KMS-11 (cell line): ENCODE data around the gene ST6GALNAC4.

Source experiments
- H2AFZ ChIP-seq: fragments of 200-600 bp; sonication (generic); 2 replicates; pipeline ENCODE4 v1.6.1; 2016; ENCODE audit warnings: antibody characterized with exemption, mixed run types, low read depth
- H3K27ac ChIP-seq: fragments of 200-600 bp; sonication (generic); 2 replicates; pipeline ENCODE4 v1.6.1; 2016; ENCODE audit warnings: mild to moderate bottlenecking, mixed run types
- H3K27me3 ChIP-seq: fragments of 200-600 bp; sonication (generic); 2 replicates; pipeline ENCODE4 v1.6.1; 2017; ENCODE audit warnings: mild to moderate bottlenecking, low read depth, mixed run types, moderate library complexity; ENCODE audit not compliant: insufficient read depth
- H3K36me3 ChIP-seq: fragments of 200-600 bp; sonication (generic); 2 replicates; pipeline ENCODE4 v1.6.1; 2017; ENCODE audit warnings: mild to moderate bottlenecking, mixed run types; ENCODE audit not compliant: insufficient read depth
- H3K4me1 ChIP-seq: fragments of 200-600 bp; sonication (generic); 2 replicates; pipeline ENCODE4 v1.6.1; 2016; ENCODE audit warnings: mild to moderate bottlenecking, low read depth, mixed run types; ENCODE audit not compliant: poor library complexity, severe bottlenecking
- H3K4me2 ChIP-seq: fragments of 200-600 bp; sonication (generic); 2 replicates; pipeline ENCODE4 v1.7.0; 2016; ENCODE audit warnings: mild to moderate bottlenecking, mixed run types
- H3K4me3 ChIP-seq: fragments of 200-600 bp; sonication (generic); IDR thresholded peaks from 2 replicates; pipeline ENCODE4 v1.6.1; 2017; ENCODE audit warnings: low read depth, low read length, mixed read lengths; ENCODE audit not compliant: insufficient read depth
- H3K79me2 ChIP-seq: fragments of 200-600 bp; sonication (generic); 2 replicates; pipeline ENCODE4 v1.6.1; 2016; ENCODE audit warnings: low read depth, mixed run types; ENCODE audit not compliant: insufficient read depth
- H3K9ac ChIP-seq: fragments of 200-600 bp; sonication (generic); 2 replicates; pipeline ENCODE4 v1.6.1; 2016; ENCODE audit warnings: mild to moderate bottlenecking, mixed run types
- H4K20me1 ChIP-seq: fragments of 200-600 bp; sonication (generic); 2 replicates; pipeline ENCODE4 v1.6.1; 2016; ENCODE audit warnings: mild to moderate bottlenecking, mixed run types; ENCODE audit not compliant: insufficient read depth
- TF ChIP-seq, protein P1 (sequence below): fragments of 200-600 bp; sonication (generic); conservative IDR thresholded peaks from 2 replicates; pipeline ENCODE4 v1.6.1; 2017; ENCODE audit warnings: low read depth, mild to moderate bottlenecking, antibody characterized with exemption, low read length, moderate library complexity, mixed read lengths

The ST6GALNAC4 gene

DNA sequence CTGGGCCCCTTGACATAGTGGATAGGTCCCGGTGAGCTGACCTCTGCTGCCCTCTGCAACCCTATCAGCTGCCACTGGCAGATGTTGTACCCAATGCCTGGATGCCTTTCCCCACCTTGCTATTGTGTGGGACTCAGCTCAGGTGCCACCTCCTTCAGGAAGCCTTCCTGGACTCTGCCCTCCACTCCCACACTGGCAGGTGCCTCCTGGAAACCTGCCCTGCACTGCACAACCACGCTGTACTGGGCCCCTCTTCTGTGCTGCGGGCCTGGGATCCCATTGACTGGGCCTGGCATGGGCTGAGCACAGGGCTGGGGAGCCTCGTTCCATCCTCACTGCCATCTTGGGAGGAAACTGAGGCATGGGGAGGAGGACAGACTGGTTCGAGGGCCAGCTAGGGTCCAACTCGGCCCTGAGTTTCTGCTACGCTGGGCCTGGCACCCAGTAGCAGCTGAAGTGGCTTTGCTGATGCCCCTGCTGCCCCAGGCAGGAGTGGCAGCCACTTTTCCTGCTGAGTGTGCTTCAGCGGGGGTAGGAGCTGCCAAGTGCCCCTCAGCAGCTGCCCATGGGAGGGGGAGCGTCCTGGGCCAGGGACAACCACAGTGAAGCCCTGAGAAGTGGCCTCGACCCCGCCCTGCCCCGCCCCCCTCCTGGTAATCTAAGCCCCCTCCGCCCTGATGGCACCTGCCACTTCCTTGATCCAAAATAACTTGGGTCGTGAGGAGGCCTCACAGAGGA, 40.6 kb downstream of the ST6GALNAC4 start:
- no peak overlapping the region for H3K4me3 ChIP-seq
- H2AFZ ChIP-seq = no peak overlapping the region
- no peaks in the 10 kb centered on the region for H3K79me2 ChIP-seq
- H3K4me2 ChIP-seq = no peak overlapping the region
- H4K20me1 ChIP-seq = no peaks in the 10 kb centered on the region
- TF ChIP-seq, protein P1, sequence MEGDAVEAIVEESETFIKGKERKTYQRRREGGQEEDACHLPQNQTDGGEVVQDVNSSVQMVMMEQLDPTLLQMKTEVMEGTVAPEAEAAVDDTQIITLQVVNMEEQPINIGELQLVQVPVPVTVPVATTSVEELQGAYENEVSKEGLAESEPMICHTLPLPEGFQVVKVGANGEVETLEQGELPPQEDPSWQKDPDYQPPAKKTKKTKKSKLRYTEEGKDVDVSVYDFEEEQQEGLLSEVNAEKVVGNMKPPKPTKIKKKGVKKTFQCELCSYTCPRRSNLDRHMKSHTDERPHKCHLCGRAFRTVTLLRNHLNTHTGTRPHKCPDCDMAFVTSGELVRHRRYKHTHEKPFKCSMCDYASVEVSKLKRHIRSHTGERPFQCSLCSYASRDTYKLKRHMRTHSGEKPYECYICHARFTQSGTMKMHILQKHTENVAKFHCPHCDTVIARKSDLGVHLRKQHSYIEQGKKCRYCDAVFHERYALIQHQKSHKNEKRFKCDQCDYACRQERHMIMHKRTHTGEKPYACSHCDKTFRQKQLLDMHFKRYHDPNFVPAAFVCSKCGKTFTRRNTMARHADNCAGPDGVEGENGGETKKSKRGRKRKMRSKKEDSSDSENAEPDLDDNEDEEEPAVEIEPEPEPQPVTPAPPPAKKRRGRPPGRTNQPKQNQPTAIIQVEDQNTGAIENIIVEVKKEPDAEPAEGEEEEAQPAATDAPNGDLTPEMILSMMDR = no peak
- H3K36me3 ChIP-seq = no peaks in the 10 kb centered on the region
- no peak overlapping the region for H3K27ac ChIP-seq
- no peaks in the 10 kb centered on the region for H3K27me3 ChIP-seq
- H3K9ac ChIP-seq = no peak overlapping the region
- H3K4me1 ChIP-seq = no peaks in the 10 kb centered on the region

DNA sequence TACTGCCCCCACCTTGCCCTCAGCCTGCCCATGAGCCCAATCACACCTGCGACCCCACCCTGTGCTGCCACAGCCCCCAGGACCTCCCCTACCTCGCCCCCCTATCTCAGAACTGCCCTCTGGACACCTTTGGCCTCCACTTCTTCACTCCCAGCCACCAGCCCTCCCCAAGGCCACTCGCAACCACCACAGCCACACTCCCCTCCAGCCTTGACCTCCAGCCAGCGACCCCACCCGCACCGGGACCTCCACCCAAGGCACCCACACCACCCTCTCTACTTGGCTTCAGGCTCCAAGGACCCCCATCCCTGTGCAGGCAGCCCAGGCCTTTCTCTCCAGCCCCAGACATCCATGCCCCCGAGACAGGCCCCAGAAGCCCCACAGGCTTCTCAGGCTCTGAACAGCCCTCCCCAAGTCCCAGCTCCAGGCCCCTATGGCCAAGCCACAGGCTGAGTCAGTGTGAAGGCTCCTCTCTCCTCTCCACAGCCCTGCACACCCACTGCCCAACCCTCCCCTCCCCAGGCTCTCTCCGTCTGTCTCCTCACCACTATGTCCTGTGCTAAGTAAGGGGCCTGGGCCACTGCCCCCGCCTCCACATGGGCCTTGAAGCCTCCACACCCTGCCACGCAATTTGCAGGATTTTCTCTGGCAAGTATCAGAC, 41.4 kb downstream of the ST6GALNAC4 start:
- Histone ChIP-seq H3K27ac (no peak overlapping the region), H3K27me3 (no peaks in the 10 kb centered on the region), H3K4me3 (no peak overlapping the region), H4K20me1 (no peaks in the 10 kb centered on the region), H3K4me1 (no peaks in the 10 kb centered on the region), H3K36me3 (no peaks in the 10 kb centered on the region), H2AFZ (no peak overlapping the region), H3K9ac (no peak overlapping the region), H3K79me2 (no peaks in the 10 kb centered on the region), H3K4me2 (no peak overlapping the region)
- TF ChIP-seq, protein P1 = no peak

DNA sequence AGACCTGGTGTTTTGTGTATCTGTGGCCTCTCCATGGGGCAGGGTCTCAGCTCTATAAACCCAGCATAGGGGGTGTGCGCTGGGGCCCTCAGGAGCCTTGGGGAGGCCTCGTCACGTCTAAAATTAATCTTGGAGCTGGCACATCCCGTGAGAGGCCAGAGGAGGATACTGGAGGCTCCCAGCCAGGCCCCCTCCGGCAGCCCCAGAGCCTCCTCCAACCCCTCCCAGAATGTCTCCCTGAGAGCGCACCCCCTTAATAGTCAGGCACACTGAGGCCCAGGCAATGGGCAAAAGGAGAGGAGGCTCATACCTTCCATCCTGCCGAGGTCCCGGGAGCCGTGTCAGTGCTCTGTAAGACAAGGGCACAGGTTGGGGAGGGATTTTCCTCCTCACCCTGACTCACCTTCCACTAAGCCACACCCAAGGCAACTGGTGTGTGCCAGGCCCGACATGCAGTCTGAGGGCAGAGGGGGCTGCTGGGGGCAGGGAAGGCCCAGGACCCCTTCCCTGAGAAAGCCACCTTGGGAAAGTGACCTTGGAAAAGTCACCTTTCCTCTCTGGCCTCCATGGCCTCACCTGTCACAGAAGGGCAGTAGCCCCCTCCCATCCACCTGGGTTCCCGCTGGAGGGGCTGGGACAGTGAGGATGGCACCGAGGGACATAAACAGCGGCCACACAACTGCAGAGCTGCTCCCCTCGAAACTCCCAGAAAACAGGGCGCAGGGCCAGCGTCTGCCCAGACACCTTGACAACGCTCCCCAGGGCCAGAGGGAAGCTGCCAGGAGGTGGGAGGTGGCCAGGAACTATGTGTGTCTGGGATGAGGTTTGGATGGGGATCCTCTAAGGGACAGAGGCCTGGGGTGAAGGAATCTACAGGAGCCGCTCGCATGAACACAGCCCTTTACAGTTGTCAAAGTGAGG, 42.3 kb downstream of the ST6GALNAC4 start:
- Histone ChIP-seq H3K27me3 (no peaks in the 10 kb centered on the region), H3K4me3 (no peak overlapping the region), H4K20me1 (no peaks in the 10 kb centered on the region), H3K4me1 (no peaks in the 10 kb centered on the region), H3K9ac (no peak overlapping the region), H3K36me3 (no peaks in the 10 kb centered on the region), H3K4me2 (no peak overlapping the region), H3K27ac (no peak overlapping the region), H3K79me2 (no peaks in the 10 kb centered on the region), H2AFZ (no peak overlapping the region)
- TF ChIP-seq, protein P1 = no peak

DNA sequence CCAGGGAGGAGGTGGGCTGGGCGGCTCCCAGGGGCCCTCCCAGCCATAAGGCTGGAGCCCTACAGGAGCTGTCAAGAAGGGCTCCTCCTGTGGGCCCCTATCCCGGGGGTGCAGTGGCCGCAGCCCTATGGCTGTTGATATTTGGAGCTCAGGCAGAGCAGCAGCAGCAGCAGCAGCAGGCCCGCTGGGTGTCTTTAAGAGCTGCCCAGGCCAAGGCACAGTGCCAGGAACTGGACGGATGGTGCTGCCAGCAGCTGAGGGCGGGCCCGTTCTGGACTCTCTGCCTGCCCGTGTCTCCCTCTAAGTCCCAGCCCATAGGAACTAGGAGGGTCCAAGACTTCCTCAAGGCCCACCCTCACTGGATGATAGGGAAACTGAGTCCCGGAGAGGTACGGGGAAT, 43.0 kb downstream of the ST6GALNAC4 start:
- Histone ChIP-seq H4K20me1 (no peaks in the 10 kb centered on the region), H3K4me1 (no peaks in the 10 kb centered on the region), H3K79me2 (no peaks in the 10 kb centered on the region), H3K4me3 (no peak overlapping the region), H3K36me3 (no peaks in the 10 kb centered on the region), H3K27me3 (no peaks in the 10 kb centered on the region), H3K9ac (no peak overlapping the region), H3K27ac (no peak overlapping the region), H2AFZ (no peak overlapping the region), H3K4me2 (no peak overlapping the region)
- TF ChIP-seq, protein P1 = no peak
